Adipocyte (in vitro differentiated cells): Measurements from ENCODE around the gene SERTAD1.

Source experiments
- DNase-seq: peaks from one replicate; pipeline ENCODE4 v3.0.0-alpha.2; 2015; ENCODE audit warnings: low read depth
- H3K27me3 ChIP-seq: replicated peaks from 2 replicates; pipeline ENCODE4 v1.7.0; 2013; ENCODE audit warnings: mild to moderate bottlenecking, low read length, moderate library complexity; ENCODE audit not compliant: control insufficient read depth, insufficient read depth
- H3K36me3 ChIP-seq: 2 replicates; pipeline ENCODE4 v1.7.0; 2013; ENCODE audit warnings: low read length, mild to moderate bottlenecking, moderate library complexity; ENCODE audit not compliant: control insufficient read depth, insufficient read depth, severe bottlenecking
- H3K4me1 ChIP-seq: 2 replicates; pipeline ENCODE4 v1.7.0; 2013; ENCODE audit warnings: mild to moderate bottlenecking, low read length, moderate library complexity; ENCODE audit not compliant: control insufficient read depth, insufficient read depth
- H3K4me3 ChIP-seq: 2 replicates; pipeline ENCODE4 v1.7.0; 2013; ENCODE audit warnings: mild to moderate bottlenecking, low read length, moderate library complexity
- H3K9ac ChIP-seq: 2 replicates; pipeline ENCODE4 v1.7.0; 2013; ENCODE audit warnings: mild to moderate bottlenecking, low read length, moderate library complexity
- H3K9me3 ChIP-seq: 2 replicates; pipeline ENCODE4 v1.7.0; 2013; ENCODE audit warnings: mild to moderate bottlenecking, low read length, moderate library complexity; ENCODE audit not compliant: control insufficient read depth

SERTAD1 gene

GRCh38 chr19:40425450-40426287 lies at the start of gene SERTAD1:
Gene SERTAD1, minus strand, starts transcription at chr19:40425992. Its CDS starts 2,446 bp downstream, at chr19:40423546.
- peak within 1 kb of the TSS; percentile 90 for H3K4me3 ChIP-seq
- H3K9ac ChIP-seq = peak within 1 kb of the TSS; percentile 98
- peaks cover 14% of the 10 kb centered on the region for H3K36me3 ChIP-seq
- no peaks in the 10 kb centered on the region for H3K27me3 ChIP-seq
- H3K9me3 ChIP-seq = no peaks in the 10 kb centered on the region
- H3K4me1 ChIP-seq = peaks cover 23% of the 10 kb centered on the region
- peak; percentile 100 for DNase-seq

GRCh38 chr19:40474737-40475136 lies 48.9 kb upstream of the SERTAD1 start:
- no peaks in the 10 kb centered on the region for H3K36me3 ChIP-seq
- H3K27me3 ChIP-seq = no peaks in the 10 kb centered on the region
- H3K9me3 ChIP-seq = no peaks in the 10 kb centered on the region
- no peaks in the 10 kb centered on the region for H3K4me1 ChIP-seq
- H3K4me3 ChIP-seq = no peak overlapping the region
- DNase-seq = no peak
- no peak overlapping the region for H3K9ac ChIP-seq

- H3K9me3 ChIP-seq = no peaks in the 10 kb centered on the region
- no peaks in the 10 kb centered on the region for H3K36me3 ChIP-seq
- H3K9ac ChIP-seq = no peak overlapping the region
- no peaks in the 10 kb centered on the region for H3K4me1 ChIP-seq
- H3K4me3 ChIP-seq = no peak overlapping the region
- DNase-seq = no peak
- H3K27me3 ChIP-seq = no peaks in the 10 kb centered on the region
These were observed 46.7 kb upstream of the SERTAD1 start for GRCh38 chr19:40472516-40472915.

GRCh38 chr19:40471111-40471510 lies 45.3 kb upstream of the SERTAD1 start:
- no peak for DNase-seq
- no peaks in the 10 kb centered on the region for H3K27me3 ChIP-seq
- no peak overlapping the region for H3K9ac ChIP-seq
- H3K4me3 ChIP-seq = no peak overlapping the region
- H3K36me3 ChIP-seq = no peaks in the 10 kb centered on the region
- H3K9me3 ChIP-seq = no peaks in the 10 kb centered on the region
- H3K4me1 ChIP-seq = peaks cover 7% of the 10 kb centered on the region

GRCh38 chr19:40469011-40469410 lies 43.2 kb upstream of the SERTAD1 start:
- H3K9me3 ChIP-seq = no peaks in the 10 kb centered on the region
- no peaks in the 10 kb centered on the region for H3K27me3 ChIP-seq
- H3K9ac ChIP-seq = no peak overlapping the region
- no peak for DNase-seq
- H3K4me3 ChIP-seq = no peak overlapping the region
- H3K36me3 ChIP-seq = no peaks in the 10 kb centered on the region
- H3K4me1 ChIP-seq = peaks cover 20% of the 10 kb centered on the region

GRCh38 chr19:40466985-40467734 lies 41.4 kb upstream of the SERTAD1 start, which contains the start of gene SPTBN4:
Gene SPTBN4, plus strand, starts transcription at chr19:40467001. Its CDS starts 5,621 bp downstream, at chr19:40472622.
- H3K4me3 ChIP-seq = peak within 1 kb of the TSS; percentile 73
- DNase-seq = peak; percentile 48

GRCh38 chr19:40466219-40466984 lies 40.6 kb upstream of the SERTAD1 start:
- Histone ChIP-seq H3K4me3 (peak overlapping the region; percentile 73), H3K27me3 (no peaks in the 10 kb centered on the region)
- DNase-seq = no peak

More at GRCh38 chr19:40466985-40467734, 41.4 kb upstream of the SERTAD1 start, which contains the start of gene SPTBN4:
- H3K9ac ChIP-seq = peak within 1 kb of the TSS; percentile 66
- peaks cover 24% of the 10 kb centered on the region for H3K4me1 ChIP-seq
- H3K36me3 ChIP-seq = no peaks in the 10 kb centered on the region
- H3K9me3 ChIP-seq = no peaks in the 10 kb centered on the region
- H3K27me3 ChIP-seq = no peaks in the 10 kb centered on the region

GRCh38 chr19:40465557-40466218 lies 39.9 kb upstream of the SERTAD1 start, which contains the start of gene BLVRB:
Gene BLVRB, minus strand, starts transcription at chr19:40465745. Its CDS starts 57 bp downstream, at chr19:40465688.
- Histone ChIP-seq H3K4me3 (peak within 1 kb of the TSS; percentile 82), H3K4me1 (peaks cover 24% of the 10 kb centered on the region), H3K9ac (peak within 1 kb of the TSS; percentile 89), H3K27me3 (no peaks in the 10 kb centered on the region), H3K9me3 (no peaks in the 10 kb centered on the region), H3K36me3 (no peaks in the 10 kb centered on the region)
- peak; percentile 100 for DNase-seq

More at GRCh38 chr19:40466219-40466984, 40.6 kb upstream of the SERTAD1 start:
- Histone ChIP-seq H3K9me3 (no peaks in the 10 kb centered on the region), H3K9ac (peak overlapping the region; percentile 46), H3K36me3 (no peaks in the 10 kb centered on the region), H3K4me1 (peaks cover 24% of the 10 kb centered on the region)

GRCh38 chr19:40465025-40465556 lies 39.3 kb upstream of the SERTAD1 start:
- H3K4me3 ChIP-seq = peak overlapping the region; percentile 82
- H3K27me3 ChIP-seq = no peaks in the 10 kb centered on the region
- H3K4me1 ChIP-seq = peaks cover 24% of the 10 kb centered on the region
- no peaks in the 10 kb centered on the region for H3K9me3 ChIP-seq
- DNase-seq = peak; percentile 63
- H3K36me3 ChIP-seq = no peaks in the 10 kb centered on the region
- peak overlapping the region; percentile 89 for H3K9ac ChIP-seq
